G401 (cell line): Measurements from ENCODE around the gene RPGR. TPM values are rescaled to one million over a fixed set of nuclear protein-coding genes. Genes with fewer than 3 reads are reported as not detected.

Source experiments
- total RNA-seq: library from RNA; depleted of rRNA; stranded (reverse); fragments of >200 nt; shearing (Covaris generic); gene quantifications from 2 replicates; pipeline ENCODE4 v1.2.3, GENCODE V29; 2014; rRNA removed

The RPGR gene
- total RNA-seq, 1 experiment from 2014 or later: 9.2 TPM

Other genes starting within 250 kb of the RPGR start
- gene SRPX, start 106.6 kb downstream of the RPGR start, total RNA-seq: not detected in 2 replicates
- gene OTC, start 25.1 kb upstream of the RPGR start, total RNA-seq: not detected in 2 replicates
- gene TSPAN7, start 234.0 kb upstream of the RPGR start, total RNA-seq: not detected in 2 replicates